Activated T-cell treated with anti-CD3 and anti-CD28 coated beads, Interleukin-2, amount 50 U/mL, for 4 hours (primary cell): ENCODE data around the gene TAOK3. TPM values are rescaled to one million over a fixed set of nuclear protein-coding genes. Genes with fewer than 3 reads are reported as not detected.
"Not testable (repeated sequence)": the region's sequence is repeated elsewhere in the genome, so short reads cannot be mapped to it uniquely, and the experiment has no call there.

Experiments
- ATAC-seq, 2 donors: fragments of 200-7000 bp; cut with Tn5 transposase; one replicate each; pipeline ENCODE4 v1.10.0; 2021
- DNase-seq: peaks from one replicate; pipeline ENCODE4 v3.0.0-alpha.2; 2020
- H3K27me3 Mint-ChIP-seq: one replicate; pipeline ENCODE4 v1.8.0; 2021; ENCODE audit warnings: low read depth, mixed read lengths
- H3K36me3 Mint-ChIP-seq: one replicate; pipeline ENCODE4 v1.8.0; 2022; ENCODE audit warnings: mixed read lengths; ENCODE audit not compliant: insufficient read depth
- H3K4me1 Mint-ChIP-seq: one replicate; pipeline ENCODE4 v1.8.0; 2021; ENCODE audit warnings: low read depth, mixed read lengths
- H3K4me3 Mint-ChIP-seq: one replicate; pipeline ENCODE4 v1.8.0; 2021; ENCODE audit warnings: mild to moderate bottlenecking, moderate library complexity, mixed read lengths
- H3K9me3 Mint-ChIP-seq: one replicate; pipeline ENCODE4 v1.8.0; 2021; ENCODE audit warnings: mixed read lengths
- total RNA-seq, 3 donors: library from RNA; stranded (reverse); gene quantifications; one replicate each; pipeline ENCODE4 v1.2.1, GENCODE V29; 2021

TAOK3 gene
- total RNA-seq, 3 donors from 2014 or later, result 39.8 to 46.5 (median 43.9) TPM

- DNase-seq (no peak), ATAC-seq (no peak)
- peaks cover 38% of the 10 kb centered on the region for H3K36me3 Mint-ChIP-seq
- H3K4me1 Mint-ChIP-seq, result peaks cover 12% of the 10 kb centered on the region
- H3K9me3 Mint-ChIP-seq, result no peaks in the 10 kb centered on the region
- H3K4me3 Mint-ChIP-seq, result no peak overlapping the region
- H3K27me3 Mint-ChIP-seq, result no peaks in the 10 kb centered on the region
Measured at GRCh38 chr12:118160536-118160935, 212.2 kb downstream of the TAOK3 start.

DNA sequence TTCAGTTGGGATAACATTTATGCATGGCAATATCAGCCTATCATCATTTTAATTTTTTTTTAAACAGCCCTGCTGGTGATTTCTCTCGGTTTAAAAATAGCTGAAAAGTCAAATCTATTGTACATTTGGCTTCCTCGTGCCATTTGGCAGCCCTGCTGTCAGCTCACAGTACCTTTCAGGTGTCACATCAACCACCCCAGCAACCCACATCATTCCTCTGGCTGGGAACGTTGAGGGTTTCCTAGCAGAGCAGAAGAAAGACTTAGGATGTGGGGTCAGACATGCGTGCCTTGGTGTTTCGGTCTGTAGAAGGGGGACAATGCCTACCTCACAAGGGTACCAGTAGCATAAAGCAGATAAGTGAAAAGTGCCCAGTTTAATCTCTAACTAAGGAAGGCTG is 221.0 kb downstream of the TAOK3 start:
- H3K27me3 Mint-ChIP-seq, result no peaks in the 10 kb centered on the region
- H3K4me3 Mint-ChIP-seq, result no peak overlapping the region
- H3K36me3 Mint-ChIP-seq, result peaks cover 15% of the 10 kb centered on the region
- H3K9me3 Mint-ChIP-seq, result no peaks in the 10 kb centered on the region
- no peaks in the 10 kb centered on the region for H3K4me1 Mint-ChIP-seq
- DNase-seq, result no peak
- ATAC-seq, result no peak

- no peak for ATAC-seq
- H3K4me3 Mint-ChIP-seq, result no peak overlapping the region
- H3K9me3 Mint-ChIP-seq, result no peaks in the 10 kb centered on the region
- H3K36me3 Mint-ChIP-seq, result peaks cover 19% of the 10 kb centered on the region
- no peaks in the 10 kb centered on the region for H3K4me1 Mint-ChIP-seq
- no peak for DNase-seq
- H3K27me3 Mint-ChIP-seq, result no peaks in the 10 kb centered on the region
Measured at GRCh38 chr12:118150625-118151024, 222.1 kb downstream of the TAOK3 start.

GRCh38 chr12:118148287-118148686 is 224.4 kb downstream of the TAOK3 start:
- DNase-seq (no peak), ATAC-seq (no peak)
- no peaks in the 10 kb centered on the region for H3K27me3 Mint-ChIP-seq
- peaks cover 32% of the 10 kb centered on the region for H3K36me3 Mint-ChIP-seq
- no peak overlapping the region for H3K4me3 Mint-ChIP-seq
- H3K9me3 Mint-ChIP-seq, result no peaks in the 10 kb centered on the region
- H3K4me1 Mint-ChIP-seq, result peaks cover 3% of the 10 kb centered on the region

DNA sequence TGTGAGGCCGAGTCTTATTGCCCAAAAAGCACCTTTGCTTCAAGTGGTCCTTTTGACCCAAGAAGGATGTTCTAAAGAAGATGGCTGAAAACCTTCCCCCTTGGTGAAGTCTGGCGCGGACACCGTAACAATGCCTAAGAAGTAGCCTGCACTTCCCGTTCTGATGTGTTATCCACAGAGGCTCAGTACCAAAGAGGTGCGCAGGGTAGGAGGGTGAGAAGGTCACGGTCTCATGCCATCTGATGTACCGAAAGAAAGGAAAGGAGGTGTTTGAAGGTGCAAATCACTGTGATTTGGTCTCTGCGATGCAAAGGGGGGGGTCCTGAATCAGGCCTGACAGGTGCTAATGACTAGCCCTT is 226.9 kb downstream of the TAOK3 start:
- Mint-ChIP-seq H3K36me3 (peaks cover 37% of the 10 kb centered on the region), H3K27me3 (no peaks in the 10 kb centered on the region), H3K4me3 (no peak overlapping the region), H3K4me1 (peaks cover 5% of the 10 kb centered on the region), H3K9me3 (no peaks in the 10 kb centered on the region)
- ATAC-seq (no peak), DNase-seq (no peak)

DNA sequence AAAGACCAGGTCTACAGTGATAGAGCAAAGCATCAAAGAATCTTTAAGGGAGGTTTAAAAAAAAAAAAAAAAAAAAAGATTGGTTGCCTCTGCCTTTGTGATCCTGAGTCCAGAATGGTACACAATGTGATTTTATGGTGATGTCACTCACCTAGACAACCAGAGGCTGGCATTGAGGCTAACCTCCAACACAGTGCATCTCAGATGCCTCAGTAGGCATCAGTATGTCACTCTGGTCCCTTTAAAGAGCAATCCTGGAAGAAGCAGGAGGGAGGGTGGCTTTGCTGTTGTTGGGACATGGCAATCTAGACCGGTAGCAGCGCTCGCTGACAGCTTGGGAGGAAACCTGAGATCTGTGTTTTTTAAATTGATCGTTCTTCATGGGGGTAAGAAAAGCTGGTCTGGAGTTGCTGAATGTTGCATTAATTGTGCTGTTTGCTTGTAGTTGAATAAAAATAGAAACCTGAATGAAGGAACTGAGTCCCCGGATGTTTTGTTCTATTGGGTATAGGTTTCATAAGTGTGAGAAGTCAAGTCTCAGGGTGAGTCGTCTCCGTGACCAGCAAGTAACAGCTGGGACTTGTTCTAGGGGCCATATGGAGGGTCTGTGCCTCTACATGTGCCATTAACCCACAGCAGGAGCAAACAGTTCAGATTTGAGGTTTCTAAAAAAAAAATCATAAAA is 227.5 kb downstream of the TAOK3 start:
- Mint-ChIP-seq H3K4me1 (peaks cover 5% of the 10 kb centered on the region), H3K9me3 (no peaks in the 10 kb centered on the region), H3K27me3 (no peaks in the 10 kb centered on the region), H3K4me3 (no peak overlapping the region), H3K36me3 (peaks cover 38% of the 10 kb centered on the region)
- DNase-seq (no peak), ATAC-seq (no peak)

- DNase-seq (no peak), ATAC-seq (no peak)
- Mint-ChIP-seq H3K4me3 (no peak overlapping the region), H3K9me3 (no peaks in the 10 kb centered on the region), H3K36me3 (peaks cover 43% of the 10 kb centered on the region), H3K27me3 (no peaks in the 10 kb centered on the region), H3K4me1 (peaks cover 5% of the 10 kb centered on the region)
Measured at GRCh38 chr12:118144499-118144898, 228.2 kb downstream of the TAOK3 start.

- Mint-ChIP-seq H3K36me3 (peaks cover 41% of the 10 kb centered on the region), H3K4me1 (peaks cover 20% of the 10 kb centered on the region), H3K27me3 (no peaks in the 10 kb centered on the region), H3K4me3 (no peak overlapping the region), H3K9me3 (no peaks in the 10 kb centered on the region)
- DNase-seq (no peak), ATAC-seq (no peak)
Measured at GRCh38 chr12:118140825-118141224, 231.9 kb downstream of the TAOK3 start.

- no peak for DNase-seq
- Mint-ChIP-seq H3K4me1 (peaks cover 22% of the 10 kb centered on the region), H3K27me3 (no peaks in the 10 kb centered on the region), H3K4me3 (peak overlapping the region; percentile 93), H3K36me3 (peaks cover 22% of the 10 kb centered on the region), H3K9me3 (no peaks in the 10 kb centered on the region)
- no peak for ATAC-seq
Measured at GRCh38 chr12:118137148-118137678, 235.5 kb downstream of the TAOK3 start.

DNA sequence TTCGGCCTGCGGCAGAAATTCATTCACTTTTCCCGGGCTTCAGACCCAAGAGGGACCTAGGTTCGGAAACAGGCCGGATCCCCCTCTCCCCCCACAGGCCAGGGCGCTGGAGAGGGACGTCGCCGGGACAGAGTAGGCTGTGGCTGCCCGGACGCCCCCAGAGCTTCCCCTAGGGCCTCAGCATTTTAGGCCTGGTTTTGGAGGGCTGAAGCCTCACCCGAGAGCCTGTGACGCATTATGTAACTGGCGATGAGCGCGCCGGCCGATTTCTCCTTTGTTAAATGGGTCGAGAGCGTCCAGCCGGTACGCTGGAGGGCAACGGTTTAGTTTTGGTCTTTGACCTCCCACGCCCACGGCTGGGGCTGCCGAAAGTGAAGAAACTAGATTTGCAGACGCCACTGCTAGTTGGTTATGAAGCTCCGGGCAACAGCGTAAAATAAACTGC is 236.1 kb downstream of the TAOK3 start:
- peak overlapping the region; percentile 93 for H3K4me3 Mint-ChIP-seq
- H3K27me3 Mint-ChIP-seq, result no peaks in the 10 kb centered on the region
- peaks cover 28% of the 10 kb centered on the region for H3K4me1 Mint-ChIP-seq
- DNase-seq (peak; percentile 23), ATAC-seq (peak; percentile 39 to 54)
- peaks cover 19% of the 10 kb centered on the region for H3K36me3 Mint-ChIP-seq
- H3K9me3 Mint-ChIP-seq, result no peaks in the 10 kb centered on the region

- ATAC-seq (peak; percentile 99 to 100), DNase-seq (peak; percentile 90)
- Mint-ChIP-seq H3K4me3 (peak within 1 kb of the TSS; percentile 93), H3K27me3 (no peaks in the 10 kb centered on the region), H3K36me3 (peaks cover 19% of the 10 kb centered on the region), H3K4me1 (peaks cover 28% of the 10 kb centered on the region), H3K9me3 (no peaks in the 10 kb centered on the region)
Measured at GRCh38 chr12:118135788-118136558, 236.7 kb downstream of the TAOK3 start, which contains the start of gene PEBP1. PEBP1 (plus strand) TSS chr12:118136124; CDS start chr12:118136210, 86 bp downstream.

DNA sequence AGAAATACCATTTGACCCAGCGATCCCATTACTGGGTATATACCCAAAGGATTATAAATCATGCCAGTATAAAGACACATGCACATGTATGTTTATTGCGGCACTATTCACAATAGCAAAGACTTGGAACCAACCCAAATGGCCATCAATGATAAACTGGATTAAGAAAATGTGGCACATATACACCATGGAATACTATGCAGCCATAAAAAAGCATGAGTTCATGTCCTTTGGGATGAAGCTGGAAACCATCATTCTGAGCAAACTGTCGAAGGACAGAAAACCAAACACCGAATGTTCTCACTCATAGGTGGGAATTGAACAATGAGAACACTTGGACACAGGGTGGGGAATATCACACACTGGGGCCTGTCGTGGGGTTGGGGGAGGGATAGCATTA is 243.3 kb downstream of the TAOK3 start:
- not testable (repeated sequence) for DNase-seq, H3K36me3 Mint-ChIP-seq, ATAC-seq, H3K4me3 Mint-ChIP-seq, H3K9me3 Mint-ChIP-seq, H3K4me1 Mint-ChIP-seq, H3K27me3 Mint-ChIP-seq

GRCh38 chr12:118127867-118128266 is 244.8 kb downstream of the TAOK3 start:
- Mint-ChIP-seq H3K9me3 (no peaks in the 10 kb centered on the region), H3K4me1 (peaks cover 6% of the 10 kb centered on the region), H3K27me3 (no peaks in the 10 kb centered on the region), H3K36me3 (no peaks in the 10 kb centered on the region), H3K4me3 (no peak overlapping the region)
- DNase-seq (no peak), ATAC-seq (no peak)

DNA sequence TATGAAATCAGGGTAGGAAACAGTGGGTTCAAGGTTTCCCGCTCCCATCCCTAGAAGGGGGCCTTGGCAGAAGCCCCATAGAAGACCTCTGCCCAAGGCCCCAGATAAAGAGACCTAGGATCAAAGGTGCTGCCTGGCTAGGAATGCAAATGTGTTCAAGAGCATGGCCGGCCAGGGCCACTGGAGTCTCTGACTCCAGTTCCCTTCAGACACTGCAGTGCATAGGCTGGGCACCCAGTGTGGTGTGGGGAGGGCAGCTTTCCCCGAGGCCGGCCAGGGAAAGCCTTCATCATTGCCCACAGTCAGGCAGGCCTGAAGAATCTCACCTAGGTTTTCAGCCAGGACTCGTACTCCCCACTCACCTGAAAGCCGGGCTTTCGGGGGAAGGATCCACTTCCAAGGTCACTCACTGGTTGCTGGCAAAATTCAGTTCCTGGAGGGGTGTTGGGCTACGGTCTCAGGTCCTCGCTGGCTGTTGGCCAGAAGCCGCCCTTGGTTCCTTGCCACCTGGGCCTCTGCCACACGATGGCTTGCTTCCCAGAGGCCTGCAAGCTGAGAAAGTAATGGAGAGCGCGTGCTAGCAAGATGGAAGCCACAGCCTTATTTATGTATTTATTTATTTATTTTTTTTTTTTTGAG is 246.5 kb downstream of the TAOK3 start:
- peaks cover 2% of the 10 kb centered on the region for H3K4me1 Mint-ChIP-seq
- no peaks in the 10 kb centered on the region for H3K27me3 Mint-ChIP-seq
- H3K9me3 Mint-ChIP-seq, result no peaks in the 10 kb centered on the region
- no peaks in the 10 kb centered on the region for H3K36me3 Mint-ChIP-seq
- ATAC-seq, result no peak
- DNase-seq, result no peak
- H3K4me3 Mint-ChIP-seq, result no peak overlapping the region
